Nephron (organoid): ENCODE results near the gene ZGPAT.

Experiments used
- H3K27ac Mint-ChIP-seq, 3 experiments: 2 replicates each; pipeline ENCODE4 v1.8.0; 2020; ENCODE audit warnings: mixed read lengths in 3 of 3, mild to moderate bottlenecking in 2 of 3, moderate library complexity in 1 of 3
- H3K27me3 Mint-ChIP-seq: 2 replicates; pipeline ENCODE4 v1.8.0; 2021; ENCODE audit warnings: low read depth, mild to moderate bottlenecking, moderate library complexity, mixed read lengths
- H3K36me3 Mint-ChIP-seq: 2 replicates; pipeline ENCODE4 v1.8.0; 2020; ENCODE audit warnings: low read depth, mixed read lengths
- H3K4me1 Mint-ChIP-seq: 2 replicates; pipeline ENCODE4 v1.8.0; 2020; ENCODE audit warnings: mixed read lengths
- H3K4me3 Mint-ChIP-seq, 3 experiments: 2 replicates each; pipeline ENCODE4 v1.8.0; 2020; ENCODE audit warnings: mild to moderate bottlenecking in 3 of 3, mixed read lengths in 3 of 3, moderate library complexity in 2 of 3
- H3K9me3 Mint-ChIP-seq: 2 replicates; pipeline ENCODE4 v1.8.0; 2020; ENCODE audit warnings: mixed read lengths
- TF ChIP-seq, protein P1 (sequence below), 3 experiments: fragments of 200-600 bp; sonication (generic); IDR thresholded peaks; one replicate each; pipeline ENCODE4 v1.5.0; 2021; ENCODE audit warnings: antibody characterized with exemption in 3 of 3; ENCODE audit not compliant: unreplicated experiment in 3 of 3

The ZGPAT gene

GRCh38 chr20:63661959-63662812, 45.7 kb upstream of the ZGPAT start:
- TF ChIP-seq, protein P1, sequence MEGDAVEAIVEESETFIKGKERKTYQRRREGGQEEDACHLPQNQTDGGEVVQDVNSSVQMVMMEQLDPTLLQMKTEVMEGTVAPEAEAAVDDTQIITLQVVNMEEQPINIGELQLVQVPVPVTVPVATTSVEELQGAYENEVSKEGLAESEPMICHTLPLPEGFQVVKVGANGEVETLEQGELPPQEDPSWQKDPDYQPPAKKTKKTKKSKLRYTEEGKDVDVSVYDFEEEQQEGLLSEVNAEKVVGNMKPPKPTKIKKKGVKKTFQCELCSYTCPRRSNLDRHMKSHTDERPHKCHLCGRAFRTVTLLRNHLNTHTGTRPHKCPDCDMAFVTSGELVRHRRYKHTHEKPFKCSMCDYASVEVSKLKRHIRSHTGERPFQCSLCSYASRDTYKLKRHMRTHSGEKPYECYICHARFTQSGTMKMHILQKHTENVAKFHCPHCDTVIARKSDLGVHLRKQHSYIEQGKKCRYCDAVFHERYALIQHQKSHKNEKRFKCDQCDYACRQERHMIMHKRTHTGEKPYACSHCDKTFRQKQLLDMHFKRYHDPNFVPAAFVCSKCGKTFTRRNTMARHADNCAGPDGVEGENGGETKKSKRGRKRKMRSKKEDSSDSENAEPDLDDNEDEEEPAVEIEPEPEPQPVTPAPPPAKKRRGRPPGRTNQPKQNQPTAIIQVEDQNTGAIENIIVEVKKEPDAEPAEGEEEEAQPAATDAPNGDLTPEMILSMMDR (IDR thresholded peaks at IDR 0.05; ENCODE audit: unreplicated experiment in 3 of 3), result no peak
- Mint-ChIP-seq H3K36me3 (peaks cover 19% of the 10 kb centered on the region), H3K27me3 (no peaks in the 10 kb centered on the region), H3K27ac (no peak overlapping the region), H3K9me3 (no peaks in the 10 kb centered on the region), H3K4me3 (peak overlapping the region; percentile 30 to 57 (median 36)), H3K4me1 (peaks cover 21% of the 10 kb centered on the region)

DNA sequence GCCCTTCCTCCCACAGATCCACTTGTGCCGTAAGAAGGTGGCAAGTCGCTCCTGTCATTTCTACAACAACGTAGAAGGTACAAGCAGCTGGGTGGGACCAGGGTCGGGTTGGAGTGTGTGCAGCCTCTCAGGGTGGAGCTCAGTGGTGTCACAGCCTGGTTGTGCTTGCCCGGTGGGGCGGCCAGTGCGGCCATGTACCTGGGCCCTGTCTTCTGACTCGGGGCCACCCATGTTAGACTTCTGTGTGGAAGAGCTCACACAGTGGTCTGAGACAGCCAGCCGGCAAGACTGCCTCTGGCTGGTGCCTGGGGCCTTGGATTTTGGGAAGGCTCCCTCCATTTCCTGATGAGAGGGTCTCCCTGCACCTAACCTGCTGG, 45.0 kb upstream of the ZGPAT start:
- Mint-ChIP-seq H3K27ac (no peak overlapping the region), H3K27me3 (no peaks in the 10 kb centered on the region), H3K36me3 (peaks cover 22% of the 10 kb centered on the region), H3K4me3 (no peak overlapping the region), H3K4me1 (peaks cover 21% of the 10 kb centered on the region), H3K9me3 (no peaks in the 10 kb centered on the region)
- TF ChIP-seq, protein P1 (IDR thresholded peaks at IDR 0.05; ENCODE audit: unreplicated experiment in 3 of 3), result no peak

- peaks cover 28% of the 10 kb centered on the region for H3K36me3 Mint-ChIP-seq
- no peaks in the 10 kb centered on the region for H3K9me3 Mint-ChIP-seq
- peak overlapping the region in 1 of 3 experiments; percentile 23 for H3K4me3 Mint-ChIP-seq
- no peak overlapping the region for H3K27ac Mint-ChIP-seq
- H3K4me1 Mint-ChIP-seq, result peaks cover 14% of the 10 kb centered on the region
- H3K27me3 Mint-ChIP-seq, result no peaks in the 10 kb centered on the region
- TF ChIP-seq, protein P1 (IDR thresholded peaks at IDR 0.05; ENCODE audit: unreplicated experiment in 3 of 3), result no peak
Measured at GRCh38 chr20:63663332-63664066, 44.3 kb upstream of the ZGPAT start.

DNA sequence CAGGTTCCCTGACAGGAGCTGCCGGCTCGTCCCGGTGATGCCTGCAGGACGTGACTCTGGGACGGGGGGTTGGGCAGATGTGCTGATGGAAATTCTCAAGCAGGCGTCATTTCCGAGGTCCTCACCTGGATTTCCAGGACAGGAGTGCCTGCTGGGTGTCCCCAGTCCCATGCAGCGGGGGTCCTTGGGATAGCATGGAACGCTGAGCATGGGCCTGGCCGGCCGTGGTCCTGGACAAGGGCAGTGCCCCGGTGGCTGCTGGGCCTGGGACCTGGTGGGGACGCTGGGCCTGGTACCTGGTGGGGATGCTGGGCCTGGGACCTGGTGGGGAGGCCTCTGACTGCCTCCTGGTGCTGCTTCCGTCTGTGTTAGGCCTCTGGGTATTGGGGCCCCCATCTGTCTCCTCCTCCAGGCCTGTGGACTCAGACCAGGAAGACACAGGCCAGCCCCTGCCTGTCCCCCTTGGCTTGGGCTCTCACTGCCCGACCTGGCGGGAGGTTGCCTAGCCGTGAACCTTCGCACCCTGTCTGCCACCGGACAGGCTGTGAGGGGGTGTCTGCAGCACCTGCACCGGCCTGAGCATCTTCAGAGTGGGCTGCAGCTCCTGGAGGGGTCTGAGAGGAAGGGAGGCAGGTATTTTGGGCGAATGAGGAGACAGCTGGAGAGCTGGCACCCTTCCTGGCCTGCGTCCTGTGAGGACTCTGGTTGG, 43.5 kb upstream of the ZGPAT start:
- Mint-ChIP-seq H3K27me3 (no peaks in the 10 kb centered on the region), H3K36me3 (peaks cover 33% of the 10 kb centered on the region), H3K4me1 (peaks cover 7% of the 10 kb centered on the region), H3K9me3 (no peaks in the 10 kb centered on the region), H3K27ac (no peak overlapping the region), H3K4me3 (no peak overlapping the region)
- TF ChIP-seq, protein P1 (IDR thresholded peaks at IDR 0.05; ENCODE audit: unreplicated experiment in 3 of 3), result no peak

GRCh38 chr20:63664861-63665594, 42.8 kb upstream of the ZGPAT start:
- TF ChIP-seq, protein P1 (IDR thresholded peaks at IDR 0.05; ENCODE audit: unreplicated experiment in 3 of 3), result no peak
- Mint-ChIP-seq H3K9me3 (no peaks in the 10 kb centered on the region), H3K4me1 (no peaks in the 10 kb centered on the region), H3K36me3 (peaks cover 34% of the 10 kb centered on the region), H3K27me3 (no peaks in the 10 kb centered on the region), H3K27ac (no peak overlapping the region), H3K4me3 (no peak overlapping the region)
